HG03460 (cell line): ENCODE measurements around the gene OBP2B.
"Not testable (repeated sequence)": the region's sequence is repeated elsewhere in the genome, so short reads cannot be mapped to it uniquely, and the experiment has no call there.

Experiments used
- ATAC-seq: cut with Tn5 transposase; IDR thresholded peaks from one replicate; pipeline ENCODE4 v1.9.1; 2021; ENCODE audit not compliant: unreplicated experiment

The OBP2B gene

DNA sequence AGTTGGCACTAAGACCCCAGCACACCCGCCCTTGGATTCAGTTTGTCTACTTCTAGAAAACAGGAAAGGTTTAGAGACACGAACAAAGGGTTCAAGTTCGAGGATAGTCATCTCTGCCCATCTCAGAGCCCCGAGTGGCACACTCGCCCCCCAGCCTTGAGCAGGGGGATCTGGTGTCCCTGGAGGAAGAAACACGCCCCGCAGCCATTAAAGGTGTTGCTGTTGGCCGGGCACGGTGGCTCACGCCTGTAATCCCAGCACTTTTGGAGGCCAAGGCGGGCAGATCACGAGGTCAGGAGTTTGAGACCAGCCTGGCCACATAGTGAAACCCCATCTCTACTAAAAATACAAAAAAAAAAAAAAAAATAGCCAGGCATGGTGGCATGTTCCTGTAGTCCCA lies 39.4 kb downstream of the OBP2B start:
- not testable (repeated sequence) for ATAC-seq

DNA sequence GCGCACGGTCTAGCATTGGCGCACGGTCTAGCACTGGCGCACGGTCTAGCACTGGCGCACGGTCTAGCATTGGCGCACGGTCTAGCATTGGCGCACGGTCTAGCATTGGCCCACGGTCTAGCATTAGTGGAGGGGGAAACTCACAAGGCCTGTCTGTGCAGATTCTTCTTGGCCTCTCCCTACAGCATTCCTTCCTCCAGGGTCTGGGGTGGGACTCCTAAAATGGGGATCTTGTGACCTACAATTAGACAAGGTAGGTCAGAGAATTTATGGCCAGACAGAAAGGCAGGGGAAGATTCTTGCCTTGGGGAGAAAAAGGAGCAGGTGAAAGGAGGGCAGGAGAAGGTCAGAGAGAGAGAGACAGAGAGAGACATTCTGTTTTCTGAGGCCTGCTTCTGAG lies 39.9 kb downstream of the OBP2B start:
- no peak for ATAC-seq

DNA sequence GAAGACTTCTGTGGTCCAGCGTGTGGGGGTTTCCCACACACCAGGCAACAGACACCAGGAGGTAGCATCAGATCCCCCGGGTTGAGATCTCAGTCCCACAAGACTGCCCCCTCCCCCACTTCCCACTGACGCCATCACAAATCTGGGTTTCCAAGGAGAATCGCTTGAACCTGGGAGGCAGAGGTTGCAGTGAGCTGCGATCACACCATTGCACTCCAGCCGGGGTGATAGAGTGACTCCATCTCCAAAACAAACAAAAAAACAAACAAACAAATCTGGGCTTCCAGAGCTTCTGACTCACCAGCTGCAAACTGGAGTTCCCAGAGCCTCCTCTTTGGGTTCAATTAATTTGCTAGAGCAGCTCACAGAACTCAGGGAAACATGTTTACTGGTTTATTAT lies 40.6 kb downstream of the OBP2B start:
- no peak for ATAC-seq

- ATAC-seq: no peak
Observed at GRCh38 chr9:133167769-133168168, 41.3 kb downstream of the OBP2B start.

- no peak for ATAC-seq
Observed at GRCh38 chr9:133167096-133167730, 41.8 kb downstream of the OBP2B start.

GRCh38 chr9:133166392-133166791 lies 42.7 kb downstream of the OBP2B start:
- ATAC-seq: no peak

- ATAC-seq: no peak
Observed at GRCh38 chr9:133165452-133165730, 43.7 kb downstream of the OBP2B start.

GRCh38 chr9:133164191-133164590 lies 44.9 kb downstream of the OBP2B start:
- ATAC-seq: no peak

DNA sequence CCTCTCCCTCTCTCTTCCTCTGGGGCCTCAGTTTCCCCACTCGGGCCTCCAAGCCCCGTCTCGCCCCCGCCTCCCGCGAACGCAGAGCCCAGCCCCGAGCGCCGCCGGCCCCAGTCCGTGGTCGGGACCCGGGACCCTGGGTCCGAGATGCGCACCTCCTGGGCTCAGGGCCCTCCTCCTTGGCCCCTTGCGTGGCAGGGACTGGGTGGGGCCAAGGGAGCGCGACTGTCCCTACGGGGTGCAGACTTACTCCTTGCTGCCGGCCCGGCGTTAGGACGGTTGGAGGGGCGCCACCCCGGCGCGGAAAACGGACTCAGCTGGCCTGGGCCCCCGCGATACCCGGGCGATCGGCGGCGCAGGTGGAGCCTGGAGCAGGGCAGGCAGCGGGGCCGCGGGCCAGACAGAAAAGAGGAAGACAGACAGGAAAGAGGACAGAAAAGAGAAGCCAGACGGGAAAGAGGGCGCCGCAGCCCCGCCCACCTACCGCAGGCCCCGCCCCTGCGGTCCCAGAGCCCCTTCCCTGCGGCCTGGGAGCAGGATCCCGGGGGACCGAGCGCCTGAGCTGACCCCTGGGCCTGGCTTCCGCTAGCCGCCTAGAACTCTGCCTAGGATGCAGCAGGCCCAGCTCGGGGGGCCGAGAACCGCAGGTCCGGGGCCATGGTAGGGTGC lies 45.4 kb downstream of the OBP2B start, which contains the start of gene GBGT1:
Gene GBGT1 (minus strand): TSS at position 411 of the 669 bp plus-strand sequence. CDS start 1,502 bp downstream, outside the sequence.
- ATAC-seq: no peak

DNA sequence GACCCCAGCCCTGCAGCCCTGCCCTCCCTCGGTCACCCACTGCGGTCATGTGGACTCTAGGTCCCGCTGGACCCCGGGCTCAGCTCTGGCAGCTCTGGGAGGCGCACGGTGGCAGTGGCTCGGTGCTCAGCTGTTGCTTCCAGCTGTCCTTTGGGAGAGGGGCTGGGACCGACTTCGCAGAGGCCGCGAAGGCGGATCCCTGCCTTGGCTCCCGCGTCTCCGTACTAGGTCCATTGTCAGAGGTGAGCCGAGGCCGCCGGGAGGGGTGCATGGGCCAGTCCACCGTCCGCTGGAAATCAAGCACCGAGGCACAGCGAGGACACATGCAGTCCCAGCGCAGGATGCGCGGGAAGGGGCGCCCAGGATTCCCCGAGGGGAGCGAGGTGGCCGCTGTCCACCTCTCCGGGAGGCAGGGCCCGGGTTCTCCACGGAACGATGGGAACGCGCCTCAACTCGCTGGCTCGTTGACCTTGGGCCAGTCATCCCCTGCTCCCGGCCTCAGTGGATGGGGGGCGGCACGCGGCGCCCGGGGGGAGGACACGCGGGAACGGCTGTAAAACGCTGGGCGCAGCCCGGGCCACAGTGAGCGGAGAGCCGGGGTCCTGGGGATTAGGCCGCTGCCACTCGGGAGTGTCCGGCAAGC lies 46.1 kb downstream of the OBP2B start:
- ATAC-seq: no peak

- no peak for ATAC-seq
Observed at GRCh38 chr9:133161547-133161950, 47.5 kb downstream of the OBP2B start.

- ATAC-seq: no peak
Observed at GRCh38 chr9:133160742-133161546, 48.1 kb downstream of the OBP2B start.

DNA sequence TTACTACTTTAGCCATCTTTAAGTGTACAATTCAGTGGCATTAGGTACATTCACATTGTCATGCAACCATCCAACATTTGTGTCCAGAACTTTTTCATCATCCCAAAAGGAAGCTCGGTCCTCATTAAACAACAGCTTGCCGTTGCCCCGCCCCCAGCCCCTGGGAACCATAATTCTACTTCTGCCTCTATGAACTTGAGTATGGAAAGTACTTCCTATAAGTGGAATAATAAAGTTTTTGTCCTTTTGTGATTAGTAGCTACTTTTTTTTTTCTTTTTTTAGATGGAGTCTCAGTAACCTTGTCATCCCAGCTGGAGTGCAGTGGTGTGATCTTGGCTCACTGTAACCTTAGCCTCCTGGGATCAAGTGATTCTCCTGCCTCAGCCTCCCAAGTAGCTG lies 50.4 kb downstream of the OBP2B start:
- no peak for ATAC-seq
